ENCODE measurements around the gene OXTR.

OXTR gene

DNA sequence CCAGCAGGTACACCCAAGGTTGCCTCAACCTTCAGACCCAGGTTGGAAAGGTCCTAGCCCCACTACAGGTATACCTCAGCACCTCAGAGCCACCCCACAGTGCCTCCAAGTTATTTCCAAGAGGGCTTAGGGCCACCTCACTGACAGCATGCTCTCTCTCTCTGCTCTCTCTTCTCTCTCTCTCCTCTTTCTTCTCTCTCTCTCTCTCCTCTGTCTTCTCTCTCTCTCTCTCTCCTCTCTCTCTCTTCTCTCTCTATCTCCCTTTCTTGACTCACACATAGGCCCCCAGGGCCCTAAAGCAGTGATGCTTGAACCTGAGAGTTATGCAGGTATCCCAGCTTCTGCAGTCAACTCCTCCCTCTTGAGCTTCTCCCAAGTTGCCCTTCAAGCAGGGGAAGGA lies 31.6 kb downstream of the OXTR start:
- H3K9me3 ChIP-seq (ENCODE audit: low read length): no peaks in the 10 kb centered on the region
- H3K4me1 ChIP-seq (ENCODE audit: insufficient read depth, low read length): no peaks in the 10 kb centered on the region
- no peak overlapping the region for H3K9ac ChIP-seq (ENCODE audit: low read length)
- no peaks in the 10 kb centered on the region for H3K27me3 ChIP-seq (ENCODE audit: control insufficient read depth in 1 of 2, insufficient read depth in 2 of 2, low read length in 2 of 2)
- no peak overlapping the region for H3K27ac ChIP-seq (ENCODE audit: low read depth, low read length)
- H3K4me3 ChIP-seq (ENCODE audit: low read depth in 1 of 2, low read length in 2 of 2): no peak overlapping the region
- H3K36me3 ChIP-seq (ENCODE audit: insufficient read depth, low read length): no peaks in the 10 kb centered on the region

DNA sequence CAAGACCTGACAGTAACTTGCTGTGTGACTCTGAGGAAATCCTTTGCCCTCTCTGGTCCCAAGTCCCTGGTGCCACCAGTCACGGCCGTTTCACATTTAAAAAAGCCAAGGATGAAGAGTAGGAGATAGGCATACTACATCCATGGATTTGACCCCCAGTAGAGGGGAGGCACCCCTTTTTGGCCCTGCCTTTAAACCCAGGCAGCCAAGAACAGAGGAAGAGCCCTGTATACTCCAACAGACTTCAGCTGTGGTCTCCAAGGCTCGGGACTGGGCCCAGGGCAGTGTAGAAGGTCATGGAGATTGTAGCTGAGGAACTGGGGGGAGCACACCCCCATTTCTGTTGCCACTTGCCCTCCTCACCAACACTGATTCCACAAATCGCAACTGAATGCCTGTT lies 32.1 kb downstream of the OXTR start:
- Histone ChIP-seq H3K9me3 (ENCODE audit: low read length) (no peaks in the 10 kb centered on the region), H3K4me3 (ENCODE audit: low read depth in 1 of 2, low read length in 2 of 2) (no peak overlapping the region), H3K36me3 (ENCODE audit: insufficient read depth, low read length) (no peaks in the 10 kb centered on the region), H3K9ac (ENCODE audit: low read length) (no peak overlapping the region), H3K27me3 (ENCODE audit: control insufficient read depth in 1 of 2, insufficient read depth in 2 of 2, low read length in 2 of 2) (no peaks in the 10 kb centered on the region), H3K27ac (ENCODE audit: low read depth, low read length) (no peak overlapping the region), H3K4me1 (ENCODE audit: insufficient read depth, low read length) (no peaks in the 10 kb centered on the region)

DNA sequence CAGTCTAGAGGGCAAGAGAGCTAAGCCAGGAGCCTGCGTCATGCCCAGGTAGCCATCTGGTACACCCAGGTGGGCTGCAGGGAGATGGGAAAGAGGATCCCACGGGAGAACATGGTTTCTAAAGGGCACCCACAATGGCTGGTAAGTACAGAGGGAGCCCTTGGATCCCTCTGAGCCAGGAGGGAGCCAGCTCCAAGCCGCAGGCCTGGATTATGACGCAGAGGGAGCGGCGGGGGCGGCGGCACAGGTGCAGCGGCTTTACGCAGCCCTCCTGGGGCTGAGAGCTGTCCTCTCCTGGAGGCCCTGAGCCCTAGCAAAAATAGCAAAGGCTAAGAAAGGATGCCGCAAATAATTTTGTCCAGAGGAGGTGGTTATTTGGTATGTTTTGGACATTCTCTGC lies 33.0 kb downstream of the OXTR start:
- Histone ChIP-seq H3K27me3 (ENCODE audit: control insufficient read depth in 1 of 2, insufficient read depth in 2 of 2, low read length in 2 of 2) (no peaks in the 10 kb centered on the region), H3K9ac (ENCODE audit: low read length) (no peak overlapping the region), H3K36me3 (ENCODE audit: insufficient read depth, low read length) (no peaks in the 10 kb centered on the region), H3K27ac (ENCODE audit: low read depth, low read length) (no peak overlapping the region), H3K4me1 (ENCODE audit: insufficient read depth, low read length) (no peaks in the 10 kb centered on the region), H3K4me3 (ENCODE audit: low read depth in 1 of 2, low read length in 2 of 2) (no peak overlapping the region), H3K9me3 (ENCODE audit: low read length) (no peaks in the 10 kb centered on the region)

DNA sequence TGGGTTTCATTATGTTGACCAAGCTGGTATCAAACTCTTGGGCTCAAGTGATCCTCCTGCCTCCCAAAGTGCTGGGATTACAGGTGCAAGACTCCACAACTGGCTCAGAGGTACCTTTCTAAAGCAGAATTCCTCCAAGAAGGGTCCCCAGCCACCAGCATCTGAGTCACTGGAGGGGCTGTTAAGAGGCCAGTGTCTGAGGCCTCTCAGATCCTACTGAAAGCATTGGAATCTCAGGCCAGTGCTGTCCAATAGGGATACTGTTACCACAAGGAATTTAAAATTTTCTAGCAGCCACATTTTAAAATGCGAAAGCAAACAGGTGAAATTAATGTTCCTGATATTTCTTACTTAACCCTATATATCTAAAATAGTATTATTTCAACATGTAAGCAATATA lies 34.5 kb downstream of the OXTR start:
- no peaks in the 10 kb centered on the region for H3K9me3 ChIP-seq (ENCODE audit: low read length)
- H3K4me3 ChIP-seq (ENCODE audit: low read depth in 1 of 2, low read length in 2 of 2): no peak overlapping the region
- no peak overlapping the region for H3K27ac ChIP-seq (ENCODE audit: low read depth, low read length)
- H3K36me3 ChIP-seq (ENCODE audit: insufficient read depth, low read length): no peaks in the 10 kb centered on the region
- H3K9ac ChIP-seq (ENCODE audit: low read length): no peak overlapping the region
- no peaks in the 10 kb centered on the region for H3K4me1 ChIP-seq (ENCODE audit: insufficient read depth, low read length)
- no peaks in the 10 kb centered on the region for H3K27me3 ChIP-seq (ENCODE audit: control insufficient read depth in 1 of 2, insufficient read depth in 2 of 2, low read length in 2 of 2)

DNA sequence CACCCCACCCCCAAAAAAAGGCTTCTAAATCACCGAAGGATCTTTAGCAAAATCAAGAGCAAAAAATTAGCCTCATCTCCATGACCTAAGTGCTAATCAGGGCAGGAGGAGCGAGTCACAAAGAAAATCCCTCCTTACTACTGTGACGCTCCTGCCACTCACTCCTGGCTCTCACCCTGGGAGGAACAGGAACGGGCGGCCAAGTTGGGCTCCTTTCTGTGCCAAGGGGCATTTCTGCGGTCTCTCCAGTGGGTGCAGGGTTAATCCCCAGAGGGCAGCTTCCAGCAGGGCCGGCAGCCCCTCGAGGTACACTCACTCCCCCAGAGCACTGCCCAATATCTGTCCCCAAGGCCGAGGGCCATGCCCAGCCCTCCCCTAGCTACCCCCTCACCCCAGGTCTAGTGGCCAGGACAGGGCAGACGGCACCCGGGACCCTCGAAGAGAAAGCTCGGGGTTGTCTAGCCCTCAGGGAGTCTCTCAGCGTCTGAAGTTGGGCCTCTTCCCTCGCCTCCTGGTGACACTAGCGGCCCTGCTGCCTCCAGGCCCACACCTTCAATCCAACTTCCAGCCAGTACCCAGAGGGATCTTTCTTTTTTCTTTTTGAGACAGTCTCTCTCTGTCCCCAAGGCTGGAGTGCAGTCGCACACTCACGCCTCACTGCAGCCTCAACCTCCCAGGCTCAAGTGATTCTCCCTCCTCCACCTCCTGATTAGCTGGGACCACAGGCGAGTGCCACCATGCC lies 35.1 kb downstream of the OXTR start:
- H3K27me3 ChIP-seq (ENCODE audit: control insufficient read depth in 1 of 2, insufficient read depth in 2 of 2, low read length in 2 of 2): no peaks in the 10 kb centered on the region
- H3K4me1 ChIP-seq (ENCODE audit: insufficient read depth, low read length): no peaks in the 10 kb centered on the region
- no peaks in the 10 kb centered on the region for H3K36me3 ChIP-seq (ENCODE audit: insufficient read depth, low read length)
- no peaks in the 10 kb centered on the region for H3K9me3 ChIP-seq (ENCODE audit: low read length)
- H3K9ac ChIP-seq (ENCODE audit: low read length): no peak overlapping the region
- H3K27ac ChIP-seq (ENCODE audit: low read depth, low read length): no peak overlapping the region
- H3K4me3 ChIP-seq (ENCODE audit: low read depth in 1 of 2, low read length in 2 of 2): no peak overlapping the region

DNA sequence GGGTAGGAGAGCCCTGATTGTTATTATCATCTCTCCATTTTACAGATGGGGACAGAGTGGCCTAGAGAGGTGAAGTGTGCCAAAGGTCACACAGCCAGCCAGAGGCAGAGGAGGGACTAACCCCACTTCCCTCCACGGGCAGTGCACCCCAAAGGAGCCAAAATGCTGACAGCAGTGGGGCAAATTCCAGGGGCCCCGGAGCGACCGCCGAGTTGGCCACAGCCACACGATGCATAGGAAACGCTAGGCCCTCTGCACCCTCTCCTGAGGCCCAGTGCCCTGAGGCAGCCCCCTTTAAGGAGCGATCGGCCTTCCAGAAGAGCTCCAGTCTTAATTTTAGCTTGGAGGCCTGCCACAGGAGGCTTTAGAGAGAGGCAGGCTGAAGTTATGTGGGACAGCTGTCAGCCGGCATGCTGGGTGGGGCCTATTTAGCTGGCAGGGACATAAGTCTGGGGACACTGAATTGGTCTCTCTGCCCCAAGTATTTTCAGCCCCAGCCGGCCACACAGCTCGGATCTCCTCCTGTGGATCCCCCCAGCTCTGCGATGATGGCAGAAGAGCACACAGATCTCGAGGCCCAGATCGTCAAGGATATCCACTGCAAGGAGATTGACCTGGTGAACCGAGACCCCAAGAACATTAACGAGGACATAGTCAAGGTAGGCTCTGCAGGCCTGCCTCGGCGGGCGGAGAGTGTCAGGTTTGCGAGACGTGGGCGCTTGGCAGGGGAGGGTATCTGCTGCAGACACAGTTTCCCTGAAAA lies 35.9 kb downstream of the OXTR start, which contains the start of gene CAV3:
CAV3 (plus strand) TSS at position 471 of the 763 bp plus-strand sequence; CDS start at position 546, 75 bp downstream.
- no peaks in the 10 kb centered on the region for H3K27me3 ChIP-seq (ENCODE audit: control insufficient read depth in 1 of 2, insufficient read depth in 2 of 2, low read length in 2 of 2)
- no peak within 1 kb of the TSS for H3K9ac ChIP-seq (ENCODE audit: low read length)
- H3K36me3 ChIP-seq (ENCODE audit: insufficient read depth, low read length): no peaks in the 10 kb centered on the region
- no peaks in the 10 kb centered on the region for H3K9me3 ChIP-seq (ENCODE audit: low read length)
- no peak within 1 kb of the TSS for H3K27ac ChIP-seq (ENCODE audit: low read depth, low read length)
- no peaks in the 10 kb centered on the region for H3K4me1 ChIP-seq (ENCODE audit: insufficient read depth, low read length)
- H3K4me3 ChIP-seq (ENCODE audit: low read depth in 1 of 2, low read length in 2 of 2): no peak within 1 kb of the TSS

DNA sequence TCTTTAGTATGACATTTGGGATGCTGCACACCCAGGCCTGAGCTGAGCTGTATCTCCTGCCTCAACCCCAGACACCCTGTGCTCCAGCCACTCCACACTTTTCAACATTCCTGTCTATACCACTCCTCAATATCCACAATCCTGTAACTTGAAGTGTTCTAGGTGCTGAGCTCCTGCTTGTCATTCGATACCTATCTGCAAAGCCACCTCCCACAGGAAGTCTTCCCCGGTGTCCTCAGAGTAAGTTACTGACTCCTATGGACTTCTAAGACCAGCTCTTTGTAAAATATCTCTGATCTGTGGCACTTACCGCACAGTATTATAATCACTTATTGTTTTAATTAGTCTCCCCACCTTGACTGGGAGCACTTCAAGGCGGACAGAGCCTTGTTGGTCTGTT lies 37.0 kb downstream of the OXTR start:
- no peaks in the 10 kb centered on the region for H3K27me3 ChIP-seq (ENCODE audit: control insufficient read depth in 1 of 2, insufficient read depth in 2 of 2, low read length in 2 of 2)
- no peak overlapping the region for H3K9ac ChIP-seq (ENCODE audit: low read length)

DNA sequence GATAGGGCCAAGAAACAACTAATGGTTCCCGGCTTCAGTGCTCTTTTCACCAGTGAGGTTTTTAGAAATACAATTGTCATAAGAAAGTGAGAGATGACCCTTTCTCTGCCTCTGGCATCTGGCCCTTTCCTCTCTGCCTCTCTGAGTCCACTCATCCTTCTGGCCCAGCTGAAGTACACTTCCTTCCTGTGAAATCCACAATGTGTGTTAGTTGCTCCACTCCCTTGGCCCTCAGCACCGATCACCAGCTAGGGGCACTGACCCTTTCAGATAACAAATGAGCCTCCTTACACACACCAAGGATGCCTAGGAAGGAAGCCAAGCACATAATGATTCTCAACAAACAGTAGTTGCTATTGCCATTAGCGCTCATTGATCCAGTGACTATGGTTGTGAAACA lies 38.8 kb downstream of the OXTR start:
- H3K27me3 ChIP-seq (ENCODE audit: control insufficient read depth in 1 of 2, insufficient read depth in 2 of 2, low read length in 2 of 2): no peaks in the 10 kb centered on the region
- H3K27ac ChIP-seq (ENCODE audit: low read depth, low read length): no peak overlapping the region
- no peaks in the 10 kb centered on the region for H3K9me3 ChIP-seq (ENCODE audit: low read length)
- H3K4me3 ChIP-seq (ENCODE audit: low read depth in 1 of 2, low read length in 2 of 2): no peak overlapping the region
- no peaks in the 10 kb centered on the region for H3K36me3 ChIP-seq (ENCODE audit: insufficient read depth, low read length)
- H3K9ac ChIP-seq (ENCODE audit: low read length): no peak overlapping the region
- no peaks in the 10 kb centered on the region for H3K4me1 ChIP-seq (ENCODE audit: insufficient read depth, low read length)

More for the DNA sequence above, 37.0 kb downstream of the OXTR start:
- Histone ChIP-seq H3K27ac (ENCODE audit: low read depth, low read length) (no peak overlapping the region), H3K36me3 (ENCODE audit: insufficient read depth, low read length) (no peaks in the 10 kb centered on the region), H3K4me1 (ENCODE audit: insufficient read depth, low read length) (no peaks in the 10 kb centered on the region), H3K9me3 (ENCODE audit: low read length) (no peaks in the 10 kb centered on the region), H3K4me3 (ENCODE audit: low read depth in 1 of 2, low read length in 2 of 2) (no peak overlapping the region)

DNA sequence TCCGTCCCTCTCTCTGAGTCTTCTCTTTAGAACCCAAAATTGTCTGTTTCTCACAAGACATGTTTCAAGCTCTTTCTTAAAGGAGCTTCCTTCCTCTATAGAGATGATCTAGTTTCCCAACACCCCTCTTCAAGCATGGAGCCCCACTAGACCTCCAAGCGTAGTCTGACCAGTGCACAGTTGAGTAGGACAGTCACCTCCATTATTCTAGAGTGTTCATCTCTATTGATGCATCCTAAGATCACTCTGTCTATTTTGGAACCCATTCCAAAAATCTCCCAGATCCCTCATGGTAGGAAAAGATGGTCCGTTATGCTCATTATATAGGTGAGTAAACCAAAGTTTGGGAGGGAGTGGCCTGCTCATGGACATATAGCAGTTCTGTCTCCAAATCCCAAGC lies 39.9 kb downstream of the OXTR start:
- Histone ChIP-seq H3K4me3 (ENCODE audit: low read depth in 1 of 2, low read length in 2 of 2) (no peak overlapping the region), H3K4me1 (ENCODE audit: insufficient read depth, low read length) (no peaks in the 10 kb centered on the region), H3K9me3 (ENCODE audit: low read length) (no peaks in the 10 kb centered on the region), H3K27me3 (ENCODE audit: control insufficient read depth in 1 of 2, insufficient read depth in 2 of 2, low read length in 2 of 2) (no peaks in the 10 kb centered on the region), H3K9ac (ENCODE audit: low read length) (no peak overlapping the region), H3K36me3 (ENCODE audit: insufficient read depth, low read length) (no peaks in the 10 kb centered on the region), H3K27ac (ENCODE audit: low read depth, low read length) (no peak overlapping the region)

DNA sequence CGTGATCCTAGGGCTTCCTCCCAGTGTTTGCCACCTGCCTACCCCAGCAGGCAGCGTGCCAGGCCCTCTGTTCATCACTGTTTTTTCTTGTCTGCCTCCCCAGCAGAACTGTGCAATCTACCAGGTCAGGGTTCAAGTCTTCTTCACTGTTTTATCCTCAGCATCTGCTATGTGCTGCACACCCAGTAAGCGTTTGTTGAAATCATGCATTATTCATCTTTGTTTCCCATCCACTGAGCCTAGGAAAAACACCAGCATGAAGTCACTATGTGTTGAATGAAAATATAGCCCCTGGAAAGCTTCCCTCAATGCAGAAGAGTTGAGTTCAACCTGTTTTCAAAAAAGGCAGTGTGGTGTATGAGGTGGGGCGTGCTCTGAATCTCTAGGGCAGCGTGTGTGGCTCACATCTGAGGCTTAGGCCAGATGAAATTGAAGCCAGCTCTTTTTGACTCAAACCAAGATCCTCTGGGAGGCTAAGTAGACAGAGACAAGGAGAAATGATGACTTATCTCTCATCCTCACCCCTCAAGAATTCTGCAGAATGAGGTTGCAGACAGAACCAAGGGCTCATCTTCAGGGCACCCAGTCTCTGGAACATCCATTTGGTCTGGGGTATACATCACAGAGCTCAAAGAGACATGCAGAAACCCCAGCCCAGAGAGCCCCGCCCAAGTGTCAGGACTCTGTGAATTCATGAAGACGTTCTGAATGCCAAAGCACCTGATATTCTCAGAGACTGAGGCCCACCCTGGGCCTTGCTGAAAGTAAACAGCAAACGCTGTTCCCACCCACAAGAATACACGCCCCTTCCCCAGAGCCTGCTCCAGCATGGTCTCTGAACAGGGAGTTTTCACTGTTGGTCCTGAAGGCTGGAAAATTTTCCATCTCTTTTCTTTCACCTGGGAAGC lies 41.6 kb downstream of the OXTR start:
- no peaks in the 10 kb centered on the region for H3K27me3 ChIP-seq (ENCODE audit: control insufficient read depth in 1 of 2, insufficient read depth in 2 of 2, low read length in 2 of 2)
- no peak overlapping the region for H3K4me3 ChIP-seq (ENCODE audit: low read depth in 1 of 2, low read length in 2 of 2)
- H3K36me3 ChIP-seq (ENCODE audit: insufficient read depth, low read length): no peaks in the 10 kb centered on the region
- no peaks in the 10 kb centered on the region for H3K9me3 ChIP-seq (ENCODE audit: low read length)
- H3K9ac ChIP-seq (ENCODE audit: low read length): no peak overlapping the region
- no peak overlapping the region for H3K27ac ChIP-seq (ENCODE audit: low read depth, low read length)
- no peaks in the 10 kb centered on the region for H3K4me1 ChIP-seq (ENCODE audit: insufficient read depth, low read length)

DNA sequence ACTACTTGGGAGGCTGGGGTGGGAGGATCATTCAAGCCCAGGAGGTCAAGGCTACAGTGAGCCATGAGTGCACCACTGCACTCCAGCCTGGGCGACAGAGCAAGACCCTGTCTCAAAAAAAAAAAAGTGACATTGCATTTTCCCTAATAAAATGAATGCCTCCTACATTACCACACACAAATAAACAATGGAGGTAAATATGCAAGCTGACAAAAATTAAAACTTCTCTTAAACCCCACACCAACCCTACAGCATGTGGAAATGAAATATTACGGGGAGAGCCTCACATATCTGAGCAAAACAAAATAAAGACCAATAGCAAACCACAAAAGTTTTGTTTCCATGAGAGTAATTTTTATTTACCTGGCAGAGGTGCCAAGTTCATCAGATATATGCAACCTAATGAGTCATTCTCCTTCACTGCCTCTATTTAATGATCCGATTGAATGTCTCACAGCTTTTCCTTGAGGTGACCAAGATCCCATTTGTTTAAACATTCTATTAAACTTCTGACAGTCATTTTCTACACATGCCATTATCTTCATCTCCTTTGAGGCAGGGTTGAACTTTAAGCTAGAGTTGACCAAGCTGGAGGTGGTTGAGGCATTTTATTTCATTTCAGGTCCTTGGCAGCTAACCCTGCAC lies 45.2 kb downstream of the OXTR start:
- no peak overlapping the region for H3K27ac ChIP-seq (ENCODE audit: low read depth, low read length)
- no peaks in the 10 kb centered on the region for H3K27me3 ChIP-seq (ENCODE audit: control insufficient read depth in 1 of 2, insufficient read depth in 2 of 2, low read length in 2 of 2)
- no peak overlapping the region for H3K4me3 ChIP-seq (ENCODE audit: low read depth in 1 of 2, low read length in 2 of 2)
- H3K9ac ChIP-seq (ENCODE audit: low read length): no peak overlapping the region
- H3K9me3 ChIP-seq (ENCODE audit: low read length): no peaks in the 10 kb centered on the region
- no peaks in the 10 kb centered on the region for H3K4me1 ChIP-seq (ENCODE audit: insufficient read depth, low read length)
- H3K36me3 ChIP-seq (ENCODE audit: insufficient read depth, low read length): no peaks in the 10 kb centered on the region

Data from muscle layer of colon (tissue), 2 donors.